ENCODE data around the gene ADGRL3. TPM values are rescaled to one million over a fixed set of nuclear protein-coding genes. Genes with fewer than 3 reads are reported as not detected.

Gene ADGRL3
- total RNA-seq, 2 experiments from 2014 or later, result not detected

- Mint-ChIP-seq H3K4me3 (no peak overlapping the region), H3K27me3 (no peaks in the 10 kb centered on the region), H3K4me1 (no peaks in the 10 kb centered on the region), H3K27ac (no peak overlapping the region), H3K36me3 (no peaks in the 10 kb centered on the region), H3K9me3 (peaks cover 9% of the 10 kb centered on the region)
- no peak for DNase-seq
- POLR2A ChIA-PET, result no interaction called here
- ATAC-seq (ENCODE audit: low read depth), result no peak
Measured at GRCh38 chr4:62096881-62097280, 896.8 kb downstream of the ADGRL3 start.

- Mint-ChIP-seq H3K36me3 (no peaks in the 10 kb centered on the region), H3K27ac (no peak overlapping the region), H3K4me1 (no peaks in the 10 kb centered on the region), H3K9me3 (peaks cover 2% of the 10 kb centered on the region), H3K4me3 (no peak overlapping the region), H3K27me3 (no peaks in the 10 kb centered on the region)
- ATAC-seq (ENCODE audit: low read depth), result no peak
- DNase-seq, result no peak
- POLR2A ChIA-PET, result no interaction called here
Measured at GRCh38 chr4:62115216-62115615, 915.1 kb downstream of the ADGRL3 start.

- Mint-ChIP-seq H3K4me3 (no peak overlapping the region), H3K9me3 (no peaks in the 10 kb centered on the region), H3K36me3 (no peaks in the 10 kb centered on the region), H3K27me3 (no peaks in the 10 kb centered on the region), H3K4me1 (no peaks in the 10 kb centered on the region), H3K27ac (no peak overlapping the region)
- no peak for DNase-seq
- ATAC-seq (ENCODE audit: low read depth), result no peak
- POLR2A ChIA-PET, result no interaction called here
Measured at GRCh38 chr4:62117886-62118285, 917.8 kb downstream of the ADGRL3 start.

GRCh38 chr4:62118558-62118957 is 918.4 kb downstream of the ADGRL3 start:
- no peaks in the 10 kb centered on the region for H3K4me1 Mint-ChIP-seq
- POLR2A ChIA-PET, result no interaction called here
- no peak for DNase-seq

GRCh38 chr4:62119195-62119594 is 919.1 kb downstream of the ADGRL3 start:
- no peak overlapping the region for H3K4me3 Mint-ChIP-seq
- no peak overlapping the region for H3K27ac Mint-ChIP-seq
- no peaks in the 10 kb centered on the region for H3K36me3 Mint-ChIP-seq
- H3K4me1 Mint-ChIP-seq, result no peaks in the 10 kb centered on the region
- DNase-seq (no peak), ATAC-seq (ENCODE audit: low read depth) (no peak)
- POLR2A ChIA-PET, result no interaction called here
- H3K27me3 Mint-ChIP-seq, result no peaks in the 10 kb centered on the region
- no peaks in the 10 kb centered on the region for H3K9me3 Mint-ChIP-seq

More at GRCh38 chr4:62118558-62118957, 918.4 kb downstream of the ADGRL3 start:
- Mint-ChIP-seq H3K27me3 (no peaks in the 10 kb centered on the region), H3K27ac (no peak overlapping the region), H3K36me3 (no peaks in the 10 kb centered on the region), H3K9me3 (no peaks in the 10 kb centered on the region), H3K4me3 (no peak overlapping the region)
- ATAC-seq (ENCODE audit: low read depth), result no peak

- peaks cover 4% of the 10 kb centered on the region for H3K9me3 Mint-ChIP-seq
- no peaks in the 10 kb centered on the region for H3K36me3 Mint-ChIP-seq
- POLR2A ChIA-PET, result no interaction called here
- H3K4me3 Mint-ChIP-seq, result no peak overlapping the region
- DNase-seq (no peak), ATAC-seq (ENCODE audit: low read depth) (no peak)
- no peaks in the 10 kb centered on the region for H3K27me3 Mint-ChIP-seq
- no peak overlapping the region for H3K27ac Mint-ChIP-seq
- H3K4me1 Mint-ChIP-seq, result no peaks in the 10 kb centered on the region
Measured at GRCh38 chr4:62126064-62126732, 926.1 kb downstream of the ADGRL3 start.

Measured in activated naive CD8-positive, alpha-beta T cell treated with anti-CD3 and anti-CD28 coated beads, Interleukin-2, amount 10 ng/mL, durations not matched to agents 7 days and 5 days (primary cell).